Ectodermal cell (in vitro differentiated cells): Measurements from ENCODE around the gene MYOT.
"Not testable (repeated sequence)": the region's sequence is repeated elsewhere in the genome, so short reads cannot be mapped to it uniquely, and the experiment has no call there.

Experiments
- H3K27ac ChIP-seq: 2 replicates; pipeline ENCODE4 v1.7.0; 2013; ENCODE audit warnings: mild to moderate bottlenecking, low read depth, low read length; ENCODE audit not compliant: insufficient read depth, poor library complexity, severe bottlenecking
- H3K27me3 ChIP-seq: 2 replicates; pipeline ENCODE4 v1.7.0; 2013; ENCODE audit warnings: mild to moderate bottlenecking, low read length; ENCODE audit not compliant: insufficient read depth, control insufficient read depth, poor library complexity, severe bottlenecking
- H3K36me3 ChIP-seq: one replicate; pipeline ENCODE4 v1.7.0; 2013; ENCODE audit warnings: low read length; ENCODE audit not compliant: control insufficient read depth, insufficient read depth
- H3K4me1 ChIP-seq: one replicate; pipeline ENCODE4 v1.7.0; 2013; ENCODE audit warnings: low read length; ENCODE audit not compliant: control insufficient read depth, insufficient read depth
- H3K4me3 ChIP-seq: 2 replicates; pipeline ENCODE4 v1.7.0; 2013; ENCODE audit warnings: low read depth, low read length, control low read depth; ENCODE audit not compliant: insufficient read depth
- H3K9me3 ChIP-seq: 2 replicates; pipeline ENCODE4 v1.7.0; 2013; ENCODE audit warnings: mild to moderate bottlenecking, low read length, moderate library complexity; ENCODE audit not compliant: control insufficient read depth
- WGBS, 2 experiments: methylation state at CpG; one replicate each; pipeline ENCODE4 v1.1.7; 2013; ENCODE audit warnings: missing lambda C conversion rate in 2 of 2; 5-methylcytosine and 5-hydroxymethylcytosine counted together

The MYOT gene

DNA sequence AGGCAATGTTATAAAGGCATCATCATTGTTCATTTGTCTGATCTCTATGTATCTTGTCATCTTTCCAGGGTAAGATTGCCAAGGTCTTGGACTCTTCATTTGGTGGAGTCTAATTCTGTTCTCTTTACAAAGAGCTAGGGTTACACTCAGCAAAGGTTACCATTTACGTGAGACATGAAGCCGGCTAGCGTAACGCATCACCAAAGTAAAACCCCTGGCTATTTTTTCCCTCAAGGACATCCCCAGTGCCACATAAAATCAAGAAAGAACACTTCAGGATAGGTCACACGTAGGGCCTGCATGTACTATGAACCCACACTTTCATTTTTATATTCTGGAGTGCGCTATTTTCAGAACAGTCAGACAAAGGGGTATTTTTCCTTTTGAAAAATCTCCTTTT, 20.0 kb upstream of the MYOT start:
- WGBS, 2 experiments: 91 to 94% methylated on average over 6 of the region's 6 CpGs
- Histone ChIP-seq H3K4me1 (no peaks in the 10 kb centered on the region), H3K27me3 (no peaks in the 10 kb centered on the region), H3K9me3 (no peaks in the 10 kb centered on the region), H3K4me3 (no peak overlapping the region), H3K27ac (no peak overlapping the region), H3K36me3 (no peaks in the 10 kb centered on the region)

DNA sequence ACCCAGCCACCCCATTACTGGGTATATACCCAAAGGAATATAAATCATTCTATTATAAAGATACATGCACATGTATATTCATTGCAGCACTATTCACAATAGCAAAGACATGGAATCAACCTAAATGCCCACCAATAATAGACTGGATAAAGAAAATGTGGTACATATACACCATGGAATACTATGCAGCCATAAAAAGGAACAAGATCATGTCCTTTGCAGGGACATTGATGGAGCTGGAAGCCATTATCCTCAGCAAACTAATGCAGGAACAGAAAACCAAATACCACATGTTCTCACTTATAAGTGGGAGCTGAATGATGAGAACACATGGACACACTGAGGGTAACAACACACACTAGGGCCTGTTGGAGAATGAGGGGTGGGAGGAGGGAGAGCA, 14.5 kb upstream of the MYOT start:
- not testable (repeated sequence) for H3K27me3 ChIP-seq, H3K9me3 ChIP-seq, H3K4me1 ChIP-seq, H3K27ac ChIP-seq, H3K4me3 ChIP-seq, H3K36me3 ChIP-seq

GRCh38 chr5:137856201-137856600, 11.5 kb upstream of the MYOT start:
- H3K36me3 ChIP-seq: no peaks in the 10 kb centered on the region
- no peak overlapping the region for H3K27ac ChIP-seq
- no peak overlapping the region for H3K4me3 ChIP-seq
- no peaks in the 10 kb centered on the region for H3K27me3 ChIP-seq
- H3K4me1 ChIP-seq: no peaks in the 10 kb centered on the region
- WGBS, 2 experiments: 91 to 96% methylated on average over 3 of the region's 3 CpGs
- no peaks in the 10 kb centered on the region for H3K9me3 ChIP-seq

DNA sequence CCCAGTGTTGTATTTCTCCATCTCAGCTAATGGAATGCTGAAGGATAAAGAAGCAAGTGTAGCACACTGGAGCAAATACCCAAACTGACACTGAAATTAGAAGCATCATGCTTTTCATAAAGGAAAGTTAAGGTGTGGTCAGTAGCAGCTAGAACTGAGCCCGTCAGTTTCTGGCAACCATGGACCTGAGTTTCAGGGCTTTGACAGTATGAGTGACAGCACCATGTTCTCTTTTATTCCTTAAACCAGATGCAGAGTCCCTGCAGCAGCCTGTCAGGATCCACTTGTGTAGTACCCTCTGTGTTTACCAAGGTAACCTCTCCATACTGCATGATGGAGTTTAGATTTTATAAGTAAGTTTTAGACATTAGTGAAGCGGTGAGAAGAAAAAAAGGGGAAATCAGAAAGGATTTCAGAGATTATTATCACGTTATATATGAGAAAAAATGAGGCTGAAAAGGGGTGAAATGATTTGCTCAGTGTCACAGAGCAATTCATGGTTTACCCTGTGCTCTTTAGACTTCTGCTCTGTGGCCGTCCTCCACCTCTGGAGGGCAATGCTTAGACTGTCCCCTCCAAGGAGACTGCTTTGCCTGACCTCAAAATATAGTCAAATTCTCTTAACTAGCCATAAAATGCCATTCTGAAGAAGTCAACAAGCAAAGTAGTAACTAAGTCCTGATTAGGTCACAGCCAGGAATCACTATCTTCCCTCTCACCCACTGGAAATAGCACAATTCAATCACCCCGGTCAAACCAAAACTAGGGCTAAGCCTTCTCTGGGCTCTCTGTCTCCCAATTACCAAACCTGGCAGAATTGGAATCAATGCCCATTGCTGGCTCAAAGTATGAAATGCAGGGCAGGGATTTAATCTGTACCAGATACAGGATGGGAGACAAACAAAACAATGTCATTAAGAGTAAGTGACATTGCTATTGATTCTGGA, 10.5 kb upstream of the MYOT start:
- H3K36me3 ChIP-seq: no peaks in the 10 kb centered on the region
- no peaks in the 10 kb centered on the region for H3K27me3 ChIP-seq
- no peaks in the 10 kb centered on the region for H3K4me1 ChIP-seq
- no peak overlapping the region for H3K4me3 ChIP-seq
- 90 to 91% methylated on average over 5 of the region's 5 CpGs for WGBS, 2 experiments
- no peak overlapping the region for H3K27ac ChIP-seq
- H3K9me3 ChIP-seq: no peaks in the 10 kb centered on the region

- Histone ChIP-seq H3K4me1 (no peaks in the 10 kb centered on the region), H3K9me3 (no peaks in the 10 kb centered on the region), H3K36me3 (no peaks in the 10 kb centered on the region), H3K4me3 (no peak overlapping the region), H3K27me3 (no peaks in the 10 kb centered on the region), H3K27ac (no peak overlapping the region)
- WGBS, 2 experiments: 82 to 100% methylated on average over 1 to 2 of the region's 3 CpGs
These were observed 9.3 kb upstream of the MYOT start for GRCh38 chr5:137858223-137858916.

GRCh38 chr5:137858954-137859353, 8.7 kb upstream of the MYOT start:
- Histone ChIP-seq H3K4me3 (no peak overlapping the region), H3K4me1 (no peaks in the 10 kb centered on the region), H3K36me3 (no peaks in the 10 kb centered on the region), H3K27ac (no peak overlapping the region), H3K9me3 (no peaks in the 10 kb centered on the region), H3K27me3 (no peaks in the 10 kb centered on the region)
- 96 to 97% methylated on average over 5 of the region's 5 CpGs for WGBS, 2 experiments

GRCh38 chr5:137862251-137862650, 5.4 kb upstream of the MYOT start:
- 88 to 93% methylated on average over 3 of the region's 3 CpGs for WGBS, 2 experiments

GRCh38 chr5:137863653-137864052, 4.0 kb upstream of the MYOT start:
- H3K4me1 ChIP-seq, H3K4me3 ChIP-seq, H3K36me3 ChIP-seq, H3K27ac ChIP-seq, H3K9me3 ChIP-seq, H3K27me3 ChIP-seq: not testable (repeated sequence)
- 95% methylated on average over 6 of the region's 6 CpGs for WGBS, 2 experiments

More at GRCh38 chr5:137862251-137862650, 5.4 kb upstream of the MYOT start:
- H3K36me3 ChIP-seq: no peaks in the 10 kb centered on the region
- no peak overlapping the region for H3K4me3 ChIP-seq
- no peaks in the 10 kb centered on the region for H3K4me1 ChIP-seq
- H3K27ac ChIP-seq: no peak overlapping the region
- no peaks in the 10 kb centered on the region for H3K9me3 ChIP-seq
- H3K27me3 ChIP-seq: no peaks in the 10 kb centered on the region

DNA sequence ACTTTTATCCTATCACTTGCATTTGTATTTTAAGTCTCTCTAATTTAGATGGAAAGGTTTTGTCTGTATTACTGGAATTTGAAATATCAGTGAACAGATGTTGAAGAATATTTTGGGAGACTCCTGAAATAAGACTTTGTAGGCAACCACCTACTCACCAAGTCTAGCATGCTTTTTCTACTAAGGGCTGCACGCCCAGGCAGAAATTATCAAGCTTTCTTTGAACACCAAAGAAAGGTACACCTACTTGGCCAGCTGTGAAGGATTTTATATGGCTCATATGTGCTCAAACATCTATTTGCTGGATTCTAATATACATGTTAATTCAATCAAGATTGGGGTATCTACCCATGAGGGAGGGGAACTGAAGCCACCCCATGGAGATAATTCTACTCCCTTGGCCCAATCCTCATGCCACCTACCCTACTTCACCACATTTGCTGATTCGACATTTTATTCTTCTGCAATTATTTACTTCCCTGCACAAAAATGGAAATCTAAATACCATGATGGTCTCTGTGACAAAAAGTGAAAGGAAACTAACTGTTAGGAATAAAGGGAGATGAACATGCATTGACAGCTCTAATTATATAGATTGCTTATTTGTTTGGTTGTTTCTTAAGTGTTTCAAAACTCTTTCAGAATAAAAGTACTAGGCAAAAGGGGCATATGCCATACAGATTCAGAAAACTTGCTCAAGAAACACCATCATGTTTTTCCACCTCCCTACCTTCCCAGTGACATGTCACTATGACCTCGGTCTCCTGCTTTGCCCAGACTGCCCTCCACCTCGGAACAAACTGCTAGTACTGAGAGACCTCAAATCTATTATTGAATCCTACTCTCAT, 895 bp upstream of the MYOT start:
- H3K4me3 ChIP-seq: no peak overlapping the region
- H3K36me3 ChIP-seq: no peaks in the 10 kb centered on the region
- WGBS, 2 experiments: 91 to 93% methylated on average over 4 of the region's 4 CpGs
- no peaks in the 10 kb centered on the region for H3K4me1 ChIP-seq
- no peaks in the 10 kb centered on the region for H3K27me3 ChIP-seq
- H3K27ac ChIP-seq: no peak overlapping the region
- no peaks in the 10 kb centered on the region for H3K9me3 ChIP-seq
